SU-DHL-6 (cell line): ENCODE results near the gene ZNF311.

Source experiments
- H2AFZ ChIP-seq: fragments of 200-600 bp; sonication (generic); 2 replicates; pipeline ENCODE4 v1.6.1; 2014; ENCODE audit warnings: low read depth, mild to moderate bottlenecking, moderate library complexity, mixed read lengths, antibody characterized with exemption, low read length; ENCODE audit not compliant: severe bottlenecking
- H3F3A ChIP-seq: fragments of 200-600 bp; shearing (Covaris generic); 2 replicates; pipeline ENCODE4 v1.6.0; 2016; ENCODE audit warnings: antibody characterized with exemption, mild to moderate bottlenecking; ENCODE audit not compliant: insufficient read depth
- H3K27ac ChIP-seq: fragments of 200-600 bp; sonication (generic); 2 replicates; pipeline ENCODE4 v1.5.1; 2016; ENCODE audit warnings: low read depth, mild to moderate bottlenecking, low read length, moderate library complexity, mixed read lengths
- H3K27me3 ChIP-seq: fragments of 200-600 bp; sonication (generic), shearing (Covaris generic); 2 replicates; pipeline ENCODE4 v1.6.0; 2014; ENCODE audit warnings: mild to moderate bottlenecking, low read length
- H3K36me3 ChIP-seq: fragments of 200-600 bp; sonication (generic); 2 replicates; pipeline ENCODE4 v1.6.1; 2014; ENCODE audit warnings: mild to moderate bottlenecking, low read length, mixed read lengths
- H3K4me2 ChIP-seq: fragments of 300-600, 200-600 bp; shearing (Covaris generic), sonication (generic); 2 replicates; pipeline ENCODE4 v1.6.0; 2014; ENCODE audit warnings: low read length, low read depth, mild to moderate bottlenecking; ENCODE audit not compliant: poor library complexity, severe bottlenecking
- H3K4me3 ChIP-seq: fragments of 200-600 bp; sonication (generic); 2 replicates; pipeline ENCODE4 v1.5.1; 2014; ENCODE audit warnings: antibody characterized with exemption, low read length, mild to moderate bottlenecking, mixed read lengths; ENCODE audit not compliant: insufficient read depth, poor library complexity, severe bottlenecking
- H3K79me2 ChIP-seq: fragments of 200-600 bp; sonication (generic); 2 replicates; pipeline ENCODE4 v1.6.1; 2014; ENCODE audit warnings: mild to moderate bottlenecking, low read length, moderate library complexity; ENCODE audit not compliant: insufficient read depth
- H3K9ac ChIP-seq: fragments of 200-600 bp; sonication (generic); 2 replicates; pipeline ENCODE4 v1.7.0; 2014; ENCODE audit warnings: mild to moderate bottlenecking, low read length
- H3K9me2 ChIP-seq: fragments of 200-600 bp; sonication (generic); replicated peaks from 2 replicates; pipeline ENCODE4 v1.6.1; 2014; ENCODE audit warnings: low read length; ENCODE audit not compliant: insufficient read depth
- H3K9me3 ChIP-seq: fragments of 200-600 bp; sonication (generic); 2 replicates; pipeline ENCODE4 v1.6.1; 2014; ENCODE audit warnings: low read length, mixed read lengths; ENCODE audit not compliant: insufficient read depth
- H4K20me1 ChIP-seq: fragments of 200-600 bp; sonication (generic); 2 replicates; pipeline ENCODE4 v1.6.1; 2014; ENCODE audit warnings: low read depth, mild to moderate bottlenecking, antibody characterized with exemption, low read length, moderate library complexity, mixed read lengths
- CTCF ChIP-seq: fragments of 200-600 bp; sonication (generic); IDR thresholded peaks from one replicate; pipeline ENCODE4 v1.5.1; 2017; ENCODE audit warnings: antibody characterized with exemption, mild to moderate bottlenecking, low read length, moderate library complexity; ENCODE audit not compliant: insufficient read depth, poor library complexity, severe bottlenecking
- EZH2phosphoT487 ChIP-seq: fragments of 200-600 bp; sonication (generic), shearing (Covaris generic); conservative IDR thresholded peaks from 2 replicates; pipeline ENCODE4 v1.6.1; 2018; ENCODE audit warnings: mild to moderate bottlenecking, antibody characterized with exemption, low read length, moderate library complexity, mixed read lengths

Gene ZNF311

GRCh38 chr6:28948782-28949486 is 56.2 kb downstream of the ZNF311 start:
- TF ChIP-seq EZH2phosphoT487 (no peak), CTCF (no peak)
- Histone ChIP-seq H3K36me3 (no peaks in the 10 kb centered on the region), H3K4me2 (no peak overlapping the region), H2AFZ (no peak overlapping the region), H3F3A (peaks cover 9% of the 10 kb centered on the region), H3K9ac (no peak overlapping the region), H4K20me1 (no peaks in the 10 kb centered on the region), H3K27me3 (no peaks in the 10 kb centered on the region), H3K27ac (no peak overlapping the region), H3K9me2 (no peaks in the 10 kb centered on the region), H3K9me3 (no peaks in the 10 kb centered on the region), H3K4me3 (no peak overlapping the region), H3K79me2 (no peaks in the 10 kb centered on the region)

GRCh38 chr6:28947831-28948270 is 57.3 kb downstream of the ZNF311 start:
- Histone ChIP-seq H3K9me2 (no peaks in the 10 kb centered on the region), H3K4me3 (no peak overlapping the region), H3K79me2 (no peaks in the 10 kb centered on the region), H3K4me2 (no peak overlapping the region), H3K27me3 (no peaks in the 10 kb centered on the region), H4K20me1 (no peaks in the 10 kb centered on the region), H2AFZ (no peak overlapping the region), H3K9me3 (no peaks in the 10 kb centered on the region), H3F3A (peaks cover 9% of the 10 kb centered on the region), H3K27ac (no peak overlapping the region), H3K36me3 (no peaks in the 10 kb centered on the region), H3K9ac (no peak overlapping the region)
- TF ChIP-seq CTCF (no peak), EZH2phosphoT487 (no peak)

GRCh38 chr6:28947067-28947765 is 57.9 kb downstream of the ZNF311 start:
- no peaks in the 10 kb centered on the region for H3K79me2 ChIP-seq
- no peaks in the 10 kb centered on the region for H3K9me2 ChIP-seq
- no peak overlapping the region for H3K4me2 ChIP-seq
- no peaks in the 10 kb centered on the region for H3K9me3 ChIP-seq
- no peak overlapping the region for H3K27ac ChIP-seq
- no peak overlapping the region for H3K4me3 ChIP-seq
- no peak overlapping the region for H3K9ac ChIP-seq
- TF ChIP-seq CTCF: no peak
- no peak for TF ChIP-seq EZH2phosphoT487
- H3K36me3 ChIP-seq: no peaks in the 10 kb centered on the region
- H4K20me1 ChIP-seq: no peaks in the 10 kb centered on the region
- peaks cover 4% of the 10 kb centered on the region; the same call in 1 of the 2 replicates for H3F3A ChIP-seq
- H3K27me3 ChIP-seq: no peaks in the 10 kb centered on the region
- no peak overlapping the region for H2AFZ ChIP-seq
